Bronchial epithelial cell (primary cell): ENCODE measurements around the gene ERAS. TPM values are rescaled to one million over a fixed set of nuclear protein-coding genes. Genes with fewer than 3 reads are reported as not detected.

ENCODE experiments used
- DNase-seq: peaks from one replicate; pipeline ENCODE4 v3.0.0-alpha.2; 2010; ENCODE audit warnings: low read depth
- FAIRE-seq: peaks from 2 replicates; lab custom pipeline; 2011; peaks lifted over from hg19 to GRCh38; lab: Jason Lieb, UNC
- H3K27me3 ChIP-seq: 2 replicates; pipeline ENCODE4 v1.5.1; 2011; ENCODE audit warnings: low read length; ENCODE audit not compliant: control insufficient read depth, insufficient read depth
- H3K36me3 ChIP-seq: 2 replicates; pipeline ENCODE4 v1.5.1; 2011; ENCODE audit warnings: low read length; ENCODE audit not compliant: control insufficient read depth, insufficient read depth
- H3K4me3 ChIP-seq: 2 replicates; pipeline ENCODE4 v1.5.1; 2011; ENCODE audit warnings: mild to moderate bottlenecking, low read depth, low read length, control low read depth
- CTCF ChIP-seq: IDR thresholded peaks from 2 replicates; pipeline ENCODE4 v1.5.1; 2011; ENCODE audit warnings: mild to moderate bottlenecking, moderate library complexity, low read length, control low read depth, inconsistent platforms; ENCODE audit not compliant: insufficient read depth, severe bottlenecking
- total RNA-seq: library from RNA; depleted of rRNA; stranded (reverse); fragments of >200 nt; gene quantifications from 2 replicates; pipeline ENCODE4 v1.2.1, GENCODE V29; 2014

Gene ERAS
- total RNA-seq, 1 donor from 2014 or later, result not detected

DNA sequence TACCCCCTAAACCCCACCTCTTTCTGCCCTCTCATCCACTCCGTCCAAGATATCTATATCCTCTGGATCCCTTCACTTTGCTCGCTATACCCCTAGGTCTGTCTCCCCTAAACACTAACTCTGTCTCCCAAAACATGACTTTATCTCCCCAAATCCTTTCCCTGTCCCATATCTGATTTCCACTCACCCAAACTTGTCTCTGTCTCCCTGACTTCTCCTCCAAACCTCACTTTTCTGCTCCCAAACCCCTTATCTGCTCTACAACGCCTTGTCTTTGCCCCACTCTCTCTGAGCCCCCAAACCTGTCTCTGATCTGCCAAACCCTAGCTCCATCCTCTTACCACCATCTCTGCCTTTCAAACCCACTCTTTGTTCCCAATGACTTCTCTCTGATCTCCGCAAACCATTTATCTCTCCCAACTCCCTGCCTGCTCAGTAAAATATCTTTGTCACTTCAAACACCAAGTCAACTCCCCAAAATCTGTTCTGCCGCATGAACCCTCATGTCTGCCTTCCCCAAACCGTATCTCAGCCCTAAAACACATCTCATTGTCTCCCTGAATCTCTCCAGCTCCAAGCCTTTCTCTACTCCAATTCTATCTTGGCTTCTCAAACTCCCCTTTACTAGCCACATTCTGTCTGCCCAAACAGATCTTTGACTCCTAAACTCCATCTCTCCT, 39.3 kb upstream of the ERAS start:
- no peaks in the 10 kb centered on the region for H3K27me3 ChIP-seq
- TF ChIP-seq CTCF, result no peak
- no peak for FAIRE-seq
- no peak overlapping the region for H3K4me3 ChIP-seq
- DNase-seq, result no peak
- H3K36me3 ChIP-seq, result no peaks in the 10 kb centered on the region

DNA sequence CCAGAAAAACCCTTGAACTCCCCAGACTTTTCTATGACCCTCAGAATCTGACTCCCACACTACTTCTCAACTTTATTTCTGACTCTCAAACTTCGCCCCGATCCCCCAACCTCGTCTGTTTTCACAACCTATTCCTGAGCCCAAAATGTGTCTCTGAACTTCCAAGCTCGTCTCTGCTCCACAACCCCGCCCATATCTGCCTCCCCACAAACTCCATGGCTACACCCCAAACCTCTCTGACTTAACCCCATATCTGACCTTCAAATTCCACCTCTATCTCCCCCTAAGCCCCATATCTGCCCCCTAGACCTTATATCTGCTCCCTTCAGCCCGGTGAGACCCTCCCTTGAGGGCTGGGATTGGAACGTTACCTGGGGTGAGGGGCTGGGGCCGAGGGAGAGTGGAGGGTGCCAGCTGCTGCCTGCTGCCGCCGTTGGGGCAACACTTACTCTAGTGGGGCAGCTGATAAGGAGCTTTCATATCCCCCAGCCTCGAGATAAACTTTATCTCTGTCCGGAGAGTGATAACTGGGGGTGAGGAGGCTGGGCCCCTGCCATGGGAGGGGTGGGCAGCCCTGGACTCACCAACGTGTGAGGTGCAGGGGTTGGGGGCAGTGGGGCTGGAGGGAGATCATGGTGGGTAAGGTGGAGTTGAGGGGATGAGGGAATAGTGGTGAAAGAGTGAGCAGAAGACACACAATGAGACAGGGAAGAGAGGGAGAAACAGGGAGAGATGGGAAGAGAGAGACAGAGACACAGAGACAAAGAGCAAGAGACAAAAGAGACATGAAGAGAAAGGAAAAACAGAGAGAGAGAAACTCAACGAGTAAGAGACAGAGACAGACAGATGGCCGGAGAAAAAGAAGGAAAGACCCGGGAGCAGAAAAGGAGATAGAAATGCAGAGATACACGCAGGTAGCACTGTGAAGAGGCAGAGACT, 38.5 kb upstream of the ERAS start:
- TF ChIP-seq CTCF, result no peak
- FAIRE-seq, result no peak

DNA sequence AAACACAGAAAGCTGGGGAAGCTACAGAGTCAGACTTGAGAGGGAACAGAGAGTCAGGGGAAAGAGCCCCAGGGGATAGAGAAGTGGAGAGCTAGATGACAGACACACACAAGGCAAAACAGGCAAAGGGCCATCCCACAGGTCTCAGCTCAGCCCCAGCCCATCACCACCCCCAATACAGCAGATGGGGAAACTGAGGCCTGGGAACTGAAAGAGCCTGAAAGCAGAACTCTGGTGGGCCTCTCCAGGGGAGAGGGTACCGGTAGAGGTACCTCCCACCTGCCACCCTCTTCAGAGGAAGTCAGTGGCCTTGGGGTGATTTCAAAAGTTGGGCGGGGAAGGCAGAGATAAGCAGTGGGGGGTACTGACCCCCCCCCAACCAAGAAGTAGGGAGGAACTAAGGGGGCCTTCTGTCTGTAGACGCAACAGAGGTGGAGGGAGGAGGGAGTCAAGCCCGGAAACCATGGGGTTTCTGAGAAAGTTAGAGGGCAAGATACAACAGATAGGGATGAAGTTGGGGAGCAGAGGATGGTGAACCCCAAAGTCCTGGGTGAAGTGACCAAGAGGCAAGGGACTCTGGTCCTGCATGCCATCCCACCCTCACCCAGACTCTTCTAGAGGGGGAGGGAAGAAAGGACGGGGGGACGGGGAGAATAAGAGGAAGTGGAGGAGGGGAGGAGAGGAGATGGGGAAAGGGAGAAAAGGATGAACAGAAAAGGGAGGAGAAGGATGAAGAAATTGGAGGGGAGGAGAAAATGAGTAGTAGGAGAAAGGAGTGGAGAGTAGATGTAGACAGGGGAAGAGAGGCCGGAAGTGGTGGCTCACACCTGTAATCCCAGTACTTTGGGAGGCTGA, 36.7 kb upstream of the ERAS start:
- FAIRE-seq, result no peak

More for the DNA sequence above, 38.5 kb upstream of the ERAS start:
- Histone ChIP-seq H3K27me3 (no peaks in the 10 kb centered on the region), H3K36me3 (no peaks in the 10 kb centered on the region), H3K4me3 (no peak overlapping the region)
- DNase-seq, result no peak

GRCh38 chrX:48790477-48790876, 35.8 kb upstream of the ERAS start:
- Histone ChIP-seq H3K36me3 (no peaks in the 10 kb centered on the region), H3K27me3 (no peaks in the 10 kb centered on the region), H3K4me3 (no peak overlapping the region)
- TF ChIP-seq CTCF, result no peak
- FAIRE-seq, result no peak
- DNase-seq, result no peak

More for the DNA sequence above, 36.7 kb upstream of the ERAS start:
- Histone ChIP-seq H3K36me3 (no peaks in the 10 kb centered on the region), H3K27me3 (no peaks in the 10 kb centered on the region), H3K4me3 (no peak overlapping the region)
- DNase-seq, result no peak
- no peak for TF ChIP-seq CTCF

GRCh38 chrX:48791063-48791820, 35.1 kb upstream of the ERAS start:
- DNase-seq (no peak), FAIRE-seq (peak; percentile 52)
- no peak for TF ChIP-seq CTCF
- H3K4me3 ChIP-seq, result no peak overlapping the region
- no peaks in the 10 kb centered on the region for H3K27me3 ChIP-seq
- H3K36me3 ChIP-seq, result no peaks in the 10 kb centered on the region
